ENCODE data around the gene RPL29.
A peak's percentile ranks its signal among the peaks of the same experiment; 100 is the strongest.

Gene RPL29

GRCh38 chr3:51967384-51968169, 28.1 kb downstream of the RPL29 start, which contains the start of gene PCBP4:
Gene PCBP4 (minus strand): TSS chr3:51967454. CDS start chr3:51961240, 6,214 bp downstream.
- no peaks in the 10 kb centered on the region for H3K4me1 ChIP-seq (ENCODE audit: insufficient read depth, poor library complexity, severe bottlenecking)

GRCh38 chr3:51966922-51967383, 28.7 kb downstream of the RPL29 start:
- H3K4me3 ChIP-seq (ENCODE audit: severe bottlenecking): peak overlapping the region; percentile 89
- no peak for TF ChIP-seq CTCF (IDR thresholded peaks at IDR 0.05; ENCODE audit: poor library complexity, severe bottlenecking)
- peak overlapping the region; percentile 75 for H3K27ac ChIP-seq (ENCODE audit: poor library complexity, severe bottlenecking)
- no peaks in the 10 kb centered on the region for H3K36me3 ChIP-seq (ENCODE audit: low read depth)
- H3K27me3 ChIP-seq (ENCODE audit: insufficient read depth, poor library complexity, severe bottlenecking): no peaks in the 10 kb centered on the region
- peak; percentile 30 for ATAC-seq (ENCODE audit: low read depth)
- H3K4me1 ChIP-seq (ENCODE audit: insufficient read depth, poor library complexity, severe bottlenecking): no peaks in the 10 kb centered on the region
- no peak for DNase-seq (ENCODE audit: low spot score)
- H3K9me3 ChIP-seq (ENCODE audit: severe bottlenecking): no peaks in the 10 kb centered on the region

More at GRCh38 chr3:51967384-51968169, 28.1 kb downstream of the RPL29 start, which contains the start of gene PCBP4:
- H3K9me3 ChIP-seq (ENCODE audit: severe bottlenecking): no peaks in the 10 kb centered on the region
- TF ChIP-seq CTCF (IDR thresholded peaks at IDR 0.05; ENCODE audit: poor library complexity, severe bottlenecking): no peak
- H3K36me3 ChIP-seq (ENCODE audit: low read depth): no peaks in the 10 kb centered on the region
- DNase-seq (ENCODE audit: low spot score): no peak
- peak within 1 kb of the TSS; percentile 75 for H3K27ac ChIP-seq (ENCODE audit: poor library complexity, severe bottlenecking)
- H3K4me3 ChIP-seq (ENCODE audit: severe bottlenecking): peak within 1 kb of the TSS; percentile 89
- no peaks in the 10 kb centered on the region for H3K27me3 ChIP-seq (ENCODE audit: insufficient read depth, poor library complexity, severe bottlenecking)
- peak; percentile 37 for ATAC-seq (ENCODE audit: low read depth)

GRCh38 chr3:51966486-51966885, 29.2 kb downstream of the RPL29 start:
- Histone ChIP-seq H3K27ac (ENCODE audit: poor library complexity, severe bottlenecking) (no peak overlapping the region), H3K4me1 (ENCODE audit: insufficient read depth, poor library complexity, severe bottlenecking) (no peaks in the 10 kb centered on the region), H3K27me3 (ENCODE audit: insufficient read depth, poor library complexity, severe bottlenecking) (no peaks in the 10 kb centered on the region), H3K9me3 (ENCODE audit: severe bottlenecking) (no peaks in the 10 kb centered on the region), H3K4me3 (ENCODE audit: severe bottlenecking) (peak overlapping the region; percentile 89), H3K36me3 (ENCODE audit: low read depth) (no peaks in the 10 kb centered on the region)
- DNase-seq (ENCODE audit: low spot score) (no peak), ATAC-seq (ENCODE audit: low read depth) (no peak)
- TF ChIP-seq CTCF (IDR thresholded peaks at IDR 0.05; ENCODE audit: poor library complexity, severe bottlenecking): no peak

DNA sequence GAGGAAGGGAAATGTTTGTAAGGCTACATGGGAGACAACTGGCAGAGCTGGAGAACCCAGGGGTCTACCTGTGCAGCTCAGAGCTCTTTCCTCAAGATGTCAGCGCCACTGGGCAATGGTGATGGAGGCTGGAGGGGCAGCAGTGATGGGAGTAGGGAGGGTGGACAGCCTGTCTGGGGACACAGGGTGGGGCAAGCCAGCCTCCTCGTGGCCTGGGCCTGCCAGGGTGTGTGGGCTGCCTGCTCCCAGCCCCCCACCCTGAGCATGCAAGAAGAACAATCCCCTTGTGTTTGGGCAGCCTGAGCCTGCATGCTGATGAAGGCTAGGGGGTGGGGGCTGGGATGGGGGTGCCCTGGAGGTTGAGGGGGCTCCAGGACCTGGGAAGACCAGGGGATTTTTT, 29.7 kb downstream of the RPL29 start:
- Histone ChIP-seq H3K4me3 (ENCODE audit: severe bottlenecking) (no peak overlapping the region), H3K27ac (ENCODE audit: poor library complexity, severe bottlenecking) (no peak overlapping the region), H3K27me3 (ENCODE audit: insufficient read depth, poor library complexity, severe bottlenecking) (no peaks in the 10 kb centered on the region), H3K9me3 (ENCODE audit: severe bottlenecking) (no peaks in the 10 kb centered on the region), H3K36me3 (ENCODE audit: low read depth) (no peaks in the 10 kb centered on the region), H3K4me1 (ENCODE audit: insufficient read depth, poor library complexity, severe bottlenecking) (no peaks in the 10 kb centered on the region)
- no peak for TF ChIP-seq CTCF (IDR thresholded peaks at IDR 0.05; ENCODE audit: poor library complexity, severe bottlenecking)
- no peak for ATAC-seq (ENCODE audit: low read depth)
- no peak for DNase-seq (ENCODE audit: low spot score)

GRCh38 chr3:51964521-51964920, 31.2 kb downstream of the RPL29 start:
- DNase-seq (ENCODE audit: low spot score): no peak
- H3K27me3 ChIP-seq (ENCODE audit: insufficient read depth, poor library complexity, severe bottlenecking): no peaks in the 10 kb centered on the region
- no peak for ATAC-seq (ENCODE audit: low read depth)
- H3K36me3 ChIP-seq (ENCODE audit: low read depth): no peaks in the 10 kb centered on the region
- no peak for TF ChIP-seq CTCF (IDR thresholded peaks at IDR 0.05; ENCODE audit: poor library complexity, severe bottlenecking)
- H3K27ac ChIP-seq (ENCODE audit: poor library complexity, severe bottlenecking): no peak overlapping the region
- H3K4me1 ChIP-seq (ENCODE audit: insufficient read depth, poor library complexity, severe bottlenecking): no peaks in the 10 kb centered on the region
- H3K4me3 ChIP-seq (ENCODE audit: severe bottlenecking): no peak overlapping the region
- no peaks in the 10 kb centered on the region for H3K9me3 ChIP-seq (ENCODE audit: severe bottlenecking)
